Stimulated activated CD8-positive, alpha-beta memory T cell treated with anti-CD3 and anti-CD28 coated beads, Interleukin-15, amount 100 ng/mL, for 24 hours (primary cell): ENCODE data around the gene TLK1.
"Not testable (repeated sequence)": the region's sequence is repeated elsewhere in the genome, so short reads cannot be mapped to it uniquely, and the experiment has no call there.

ENCODE experiments used
- DNase-seq: peaks from one replicate; pipeline ENCODE4 v3.0.0-alpha.2; 2020; ENCODE audit warnings: low read depth

The TLK1 gene

DNA sequence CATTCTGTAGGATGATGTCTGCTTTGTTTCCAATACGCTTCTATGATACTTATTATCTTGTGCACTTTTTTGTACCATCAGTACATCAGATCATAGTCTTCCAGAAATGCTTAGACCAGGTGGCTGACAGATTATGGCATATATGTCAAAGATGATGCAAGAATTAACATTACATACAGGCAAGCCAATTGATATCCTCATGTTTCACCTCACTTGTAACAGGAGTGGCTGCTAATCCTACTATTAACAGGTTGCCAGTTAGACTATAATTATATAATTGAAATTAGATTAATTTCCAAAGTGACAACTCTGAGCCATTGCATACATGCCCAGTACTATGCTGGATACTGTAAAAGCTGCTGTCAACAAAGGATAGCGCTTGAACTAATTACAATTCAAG, 77.2 kb downstream of the TLK1 start:
- no peak for DNase-seq

DNA sequence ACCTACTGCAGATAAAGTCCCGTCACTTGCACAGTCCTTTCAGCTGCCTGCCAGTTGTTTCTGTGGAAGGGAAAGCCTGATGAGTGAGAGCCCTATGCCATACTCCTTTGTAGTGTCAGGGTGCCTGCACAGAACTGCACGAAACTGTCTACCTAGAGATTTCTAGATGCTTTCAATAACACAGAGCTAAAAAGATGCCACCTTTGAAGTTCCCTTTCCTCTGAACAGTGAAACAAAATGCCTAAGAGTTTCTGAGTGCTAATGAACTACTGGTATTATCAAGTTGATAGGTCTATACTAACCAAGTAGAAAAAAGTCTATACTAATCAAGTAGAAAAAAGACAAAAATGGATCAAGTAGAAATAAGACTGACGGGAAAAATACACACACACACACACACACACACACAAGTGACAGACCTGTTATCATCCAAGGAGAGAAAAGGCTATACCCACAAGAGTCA, 79.0 kb downstream of the TLK1 start:
- DNase-seq = no peak

DNA sequence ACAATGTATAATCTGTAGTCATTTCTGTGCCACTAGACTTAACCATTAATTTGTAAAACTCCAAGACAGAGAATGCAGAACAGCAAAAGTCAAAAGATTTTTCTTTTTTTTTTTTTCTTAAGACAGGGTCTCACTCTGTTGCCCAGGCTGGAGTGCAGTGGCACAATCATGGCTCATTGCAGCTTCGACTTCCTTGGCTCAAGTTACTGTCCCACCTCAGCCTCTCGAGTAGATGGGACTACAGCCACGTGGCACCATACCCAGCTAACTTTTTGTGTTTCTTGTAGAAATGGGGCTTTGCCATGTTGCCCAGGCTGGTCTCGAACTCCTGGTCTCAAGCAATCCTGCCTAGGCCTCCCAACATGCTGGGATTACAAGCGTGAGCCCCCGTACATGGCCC, 80.1 kb downstream of the TLK1 start:
- no peak for DNase-seq

DNA sequence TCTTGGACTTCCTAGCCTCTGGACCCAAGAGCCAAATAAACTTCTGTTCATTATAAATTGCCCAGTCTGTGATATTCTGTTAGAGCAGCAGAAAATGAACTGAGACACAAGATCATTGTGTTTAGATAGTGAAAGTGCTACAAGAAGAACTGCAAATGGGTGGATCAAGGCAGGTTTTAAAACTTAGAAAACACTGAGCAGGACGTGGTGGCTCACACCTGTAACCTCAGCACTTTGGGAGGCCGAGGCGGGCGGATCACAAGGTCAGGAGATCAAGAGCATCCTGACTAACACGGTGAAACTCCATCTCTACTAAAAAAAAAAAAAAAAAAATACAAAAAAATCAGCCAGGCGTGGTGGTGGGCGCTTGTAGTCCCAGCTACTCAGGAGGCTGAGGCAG, 84.3 kb downstream of the TLK1 start:
- not testable (repeated sequence) for DNase-seq

DNA sequence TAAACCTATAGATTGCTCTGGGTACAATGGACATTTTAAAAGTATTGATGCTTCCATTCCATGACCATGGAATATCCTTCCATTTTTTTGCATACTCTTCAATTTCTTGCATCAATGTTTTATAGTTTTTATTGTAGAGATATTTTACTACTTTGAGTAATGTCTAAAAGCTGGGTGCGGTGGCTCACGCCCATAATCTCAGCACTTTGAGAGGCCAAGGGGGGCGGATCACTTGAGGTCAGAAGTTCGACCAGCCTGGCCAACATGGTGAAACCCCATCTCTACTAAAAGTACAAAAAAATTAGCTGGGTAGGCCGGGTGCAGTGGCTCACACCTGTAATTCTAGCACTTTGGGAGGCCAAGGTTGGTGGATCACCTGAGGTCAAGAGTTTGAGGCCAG, 88.5 kb downstream of the TLK1 start:
- no peak for DNase-seq

DNA sequence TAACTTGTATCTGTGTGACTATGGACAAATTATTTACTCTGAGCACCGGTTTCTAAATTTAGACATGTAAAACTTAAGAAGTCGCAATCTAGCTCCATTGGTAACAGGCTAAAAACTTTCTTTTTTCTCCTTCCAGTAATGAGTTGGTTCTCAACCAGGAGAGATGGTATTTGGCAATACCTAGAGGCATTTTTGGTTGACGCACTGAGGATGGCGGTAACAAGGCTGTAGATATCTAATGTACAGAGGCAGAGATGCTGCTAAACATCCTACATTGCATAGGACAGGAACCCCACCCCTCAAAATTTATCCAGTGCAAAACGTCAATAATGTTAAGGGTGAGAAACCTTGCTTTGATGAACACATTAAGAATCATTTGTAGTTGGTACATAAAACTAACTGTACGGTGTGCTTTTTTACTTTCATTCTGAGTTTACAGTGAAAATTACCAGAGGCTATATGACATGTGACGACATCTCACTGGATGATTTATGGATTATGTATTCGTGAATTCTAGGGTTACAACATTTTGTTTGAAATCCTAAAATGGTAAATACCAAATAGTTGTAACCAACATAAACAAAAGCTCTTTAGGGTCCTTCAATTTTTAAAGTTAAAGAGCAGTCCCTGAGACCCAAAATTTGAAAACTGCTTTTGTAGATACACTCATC, 91.3 kb downstream of the TLK1 start:
- DNase-seq = no peak

DNA sequence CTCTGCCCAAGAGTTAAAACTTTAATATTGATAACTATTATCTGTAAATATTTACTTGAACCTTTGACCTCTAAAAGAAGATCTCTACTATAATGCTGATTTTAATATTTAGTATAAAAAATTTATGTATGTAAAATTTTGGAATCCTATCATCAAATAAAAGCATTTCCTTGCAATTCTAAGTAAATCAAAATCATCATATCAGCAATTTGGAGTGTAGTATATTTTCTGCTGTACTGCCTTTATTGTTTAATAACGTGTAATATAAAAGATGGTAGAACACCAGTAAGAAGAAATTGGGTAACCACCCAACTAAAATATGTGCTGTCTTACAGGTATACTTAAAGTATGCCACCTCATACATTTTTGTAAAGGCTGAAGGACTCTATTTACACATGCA, 94.6 kb downstream of the TLK1 start:
- DNase-seq = no peak

DNA sequence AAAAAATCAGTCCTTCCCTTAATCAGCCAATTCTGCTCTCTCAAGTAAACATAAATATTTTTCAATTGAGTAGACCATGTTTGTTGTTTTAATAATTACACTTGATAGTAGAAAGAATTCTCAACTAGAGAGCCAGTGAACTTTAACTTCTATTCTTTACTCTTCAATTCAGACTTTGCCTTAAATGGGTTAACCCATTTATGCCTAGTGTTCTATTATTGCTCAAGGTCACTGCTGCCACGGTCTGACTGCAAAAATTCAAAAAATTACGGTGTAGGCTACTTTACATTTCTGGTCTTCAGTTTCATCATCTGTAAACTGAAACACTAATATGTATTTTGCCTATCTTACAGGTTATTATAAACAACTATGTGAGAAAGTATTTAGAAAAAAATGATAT, 103.1 kb downstream of the TLK1 start:
- no peak for DNase-seq

DNA sequence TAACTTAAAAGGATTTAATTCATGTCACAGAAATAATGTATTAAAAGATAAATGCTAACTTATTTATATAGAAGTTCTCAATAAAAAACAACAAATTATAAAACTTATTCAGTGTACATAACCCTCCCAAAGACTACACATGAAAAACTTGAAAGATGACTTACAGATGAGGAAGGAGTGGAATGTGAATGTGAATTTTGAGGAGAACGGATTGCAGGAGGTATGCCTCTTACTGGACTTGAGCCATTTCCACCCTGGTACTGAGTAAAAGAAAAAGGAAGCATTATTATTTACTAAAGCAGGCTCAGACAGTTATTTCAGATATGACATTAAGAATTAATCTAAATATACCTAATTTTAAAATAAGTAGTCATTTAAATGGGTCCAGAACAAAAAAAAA, 104.4 kb downstream of the TLK1 start:
- DNase-seq = no peak

DNA sequence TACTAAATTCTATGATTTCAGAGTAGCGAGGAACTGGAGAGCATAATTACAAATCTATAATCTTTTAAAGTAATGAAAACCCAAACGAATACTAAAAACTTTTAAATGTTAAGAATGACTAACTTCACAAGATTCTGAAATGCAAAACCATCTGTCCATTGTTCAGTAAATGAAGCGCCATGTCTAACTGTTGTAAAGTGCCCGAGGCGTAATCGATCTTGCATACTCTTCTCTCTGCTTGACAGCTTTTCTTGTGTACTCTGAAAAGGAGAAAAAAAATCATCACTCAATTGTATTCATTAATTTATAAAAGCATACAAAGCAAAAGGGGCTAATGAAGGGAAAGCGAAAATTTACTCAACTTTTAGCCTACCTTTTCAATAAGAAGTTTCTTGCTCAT, 111.0 kb downstream of the TLK1 start:
- DNase-seq = no peak

DNA sequence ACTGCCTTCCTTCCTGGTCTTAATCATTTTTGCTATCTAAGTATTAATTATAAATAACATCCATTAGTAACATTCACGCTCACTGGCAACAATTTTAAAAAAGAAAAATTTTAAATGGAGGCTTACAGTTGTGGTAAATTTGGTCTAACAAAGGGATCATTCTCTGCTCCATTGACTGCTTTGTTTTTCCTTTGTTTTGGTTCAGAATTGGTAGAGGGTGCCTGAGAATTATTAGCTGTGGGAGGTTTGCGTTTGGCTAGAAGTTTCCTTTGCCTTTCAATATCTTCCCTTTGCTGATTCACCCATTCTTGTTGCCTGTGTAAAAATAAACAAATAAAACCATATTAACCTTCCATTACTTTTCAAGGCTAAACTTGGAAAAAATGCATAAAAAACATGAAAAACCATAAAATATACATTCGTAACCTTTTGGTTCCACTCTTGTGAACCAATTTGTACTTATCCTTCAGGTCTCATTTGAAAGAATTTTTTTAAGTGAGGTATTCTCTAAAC, 114.6 kb downstream of the TLK1 start:
- no peak for DNase-seq

DNA sequence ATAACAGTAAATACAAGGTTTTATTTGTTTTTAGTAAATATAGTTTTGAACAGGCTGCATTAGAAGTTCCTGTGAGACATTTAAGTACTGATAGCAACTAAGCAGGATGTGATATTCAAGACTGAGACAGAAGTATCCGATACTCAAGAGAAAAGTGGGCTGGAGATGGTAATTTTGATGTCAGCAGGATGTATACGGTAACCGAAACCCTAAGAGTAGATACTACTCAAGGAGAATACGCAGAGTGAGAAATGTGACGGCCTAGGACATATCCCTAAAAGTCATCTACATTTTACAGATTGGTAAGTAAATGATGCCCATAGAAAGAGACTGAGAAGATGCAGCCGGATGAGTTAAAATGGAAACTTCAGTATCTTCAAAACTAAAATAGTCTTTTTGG, 116.3 kb downstream of the TLK1 start:
- no peak for DNase-seq

DNA sequence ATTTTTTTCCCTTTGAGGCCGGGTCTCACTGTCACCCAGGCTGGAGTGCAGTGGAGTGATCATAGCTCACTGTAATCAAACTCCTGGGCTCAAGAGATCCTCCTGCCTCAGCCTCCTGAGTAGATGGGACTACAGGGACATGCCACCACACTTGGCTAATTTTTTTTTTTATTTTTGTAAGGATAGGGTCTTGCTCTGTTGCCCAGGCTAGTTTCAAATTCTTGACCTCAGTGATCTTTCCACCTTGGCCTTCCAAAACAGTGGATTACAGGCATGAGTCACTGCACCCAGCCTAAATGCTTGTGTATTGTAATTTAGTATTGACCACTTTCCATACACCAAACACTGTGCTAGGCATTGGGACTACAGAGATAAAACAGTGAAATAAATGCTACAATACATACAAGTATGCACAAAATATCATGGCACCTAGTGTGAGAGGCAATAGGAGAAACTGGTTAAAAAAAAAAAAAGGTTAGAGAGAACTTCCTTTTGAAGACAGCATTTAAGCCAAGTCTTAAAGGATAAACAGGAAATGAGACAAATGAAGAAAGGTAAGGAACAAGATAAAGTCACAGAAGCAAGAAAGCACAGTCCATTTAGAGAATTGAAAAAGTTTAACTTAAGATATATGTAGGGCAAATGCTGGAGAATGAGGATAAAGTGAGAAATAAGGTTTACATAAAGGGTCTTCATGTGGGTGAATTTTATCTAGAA, 118.3 kb downstream of the TLK1 start:
- DNase-seq = no peak

DNA sequence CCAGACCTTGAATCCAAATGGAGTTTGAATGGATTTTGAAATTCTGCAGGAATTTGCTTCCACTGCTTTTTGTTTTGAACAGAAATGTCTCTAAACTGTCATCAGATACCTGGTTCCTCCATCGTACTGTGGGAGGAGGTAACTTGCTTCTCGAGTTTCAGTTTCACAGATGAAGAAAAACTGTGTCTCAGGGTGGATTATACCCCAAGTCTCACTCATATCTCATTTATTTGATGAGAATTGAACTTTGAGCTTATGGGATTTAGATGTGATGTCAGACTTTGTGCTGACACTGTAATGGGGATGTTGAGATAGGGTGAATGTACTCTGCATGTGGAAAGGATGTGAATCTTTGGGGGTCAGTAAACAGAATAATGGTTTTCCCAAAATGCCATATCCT, 124.2 kb downstream of the TLK1 start:
- no peak for DNase-seq

DNA sequence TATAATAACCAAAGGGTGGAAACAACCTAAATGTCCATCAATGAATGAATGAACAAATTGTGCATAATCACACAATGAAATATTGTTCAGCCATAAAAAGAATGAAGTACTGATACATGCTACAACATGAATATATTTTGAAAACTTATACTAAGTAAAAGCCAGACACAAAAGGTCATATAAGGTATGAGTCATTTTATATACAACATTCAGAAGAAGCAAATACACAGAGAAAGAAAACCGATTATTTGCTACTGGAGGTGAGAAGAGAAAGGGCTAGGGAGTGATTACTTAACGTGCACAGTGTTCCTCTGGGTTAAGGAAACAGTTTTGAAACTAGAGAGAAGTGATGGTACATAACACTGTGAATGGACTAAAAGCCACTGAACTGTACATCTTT, 126.4 kb downstream of the TLK1 start:
- no peak for DNase-seq

DNA sequence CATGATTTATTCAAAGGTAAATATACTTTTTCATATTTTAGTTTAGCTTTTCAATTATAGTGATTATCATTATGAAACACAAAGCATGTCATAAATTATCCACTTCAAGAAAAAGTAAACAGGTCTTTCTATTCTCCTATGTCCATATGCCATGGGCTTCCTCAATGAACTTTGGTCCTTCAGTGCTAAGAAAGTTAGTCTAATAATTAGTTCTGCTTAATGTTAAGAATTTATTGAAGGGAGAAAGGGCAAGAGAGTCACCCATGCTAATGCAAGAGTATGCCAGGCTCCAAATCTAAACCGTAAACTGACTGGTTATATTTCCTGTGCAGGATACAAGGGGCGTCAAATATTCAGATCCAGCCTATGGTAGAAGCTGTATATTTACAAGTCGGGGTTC, 135.5 kb downstream of the TLK1 start:
- DNase-seq = no peak

DNA sequence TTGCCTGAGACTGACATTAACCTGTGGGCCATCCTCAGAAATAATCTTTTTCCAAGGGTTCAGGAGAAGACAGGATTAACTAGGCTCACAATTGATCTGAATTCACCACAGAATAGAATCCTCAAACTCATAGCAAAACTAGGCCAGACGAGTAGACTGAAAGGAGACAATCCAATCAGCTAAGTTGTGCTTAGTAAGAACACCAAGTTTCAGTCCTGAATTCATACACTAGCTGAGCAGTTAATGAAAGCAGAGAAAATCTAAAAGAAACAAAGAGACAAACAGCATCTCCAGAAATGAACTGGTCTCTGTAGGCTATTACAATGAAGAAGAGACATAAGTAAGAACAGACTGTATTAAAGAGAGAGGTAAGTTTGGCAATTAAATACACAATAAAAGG, 142.2 kb downstream of the TLK1 start:
- DNase-seq = no peak

DNA sequence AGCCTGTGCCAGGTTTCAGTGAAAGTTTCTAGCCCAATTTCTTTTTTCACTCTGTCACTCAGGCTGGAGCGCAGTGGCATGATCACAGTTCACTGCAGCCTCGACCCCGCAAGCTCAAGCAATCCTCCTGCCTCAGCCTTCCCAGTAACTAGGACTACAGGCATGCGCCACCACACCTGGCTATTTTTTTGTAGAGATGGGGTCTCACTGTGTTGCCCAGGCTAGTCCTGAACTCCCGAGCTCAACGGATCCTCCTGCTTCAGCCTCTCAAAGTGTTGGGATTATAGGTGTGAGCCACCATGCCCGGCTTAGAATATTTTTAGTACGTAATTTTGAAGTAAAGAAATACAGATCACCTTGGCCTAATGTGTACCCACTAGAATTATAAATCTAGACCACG, 144.6 kb downstream of the TLK1 start:
- DNase-seq = no peak

DNA sequence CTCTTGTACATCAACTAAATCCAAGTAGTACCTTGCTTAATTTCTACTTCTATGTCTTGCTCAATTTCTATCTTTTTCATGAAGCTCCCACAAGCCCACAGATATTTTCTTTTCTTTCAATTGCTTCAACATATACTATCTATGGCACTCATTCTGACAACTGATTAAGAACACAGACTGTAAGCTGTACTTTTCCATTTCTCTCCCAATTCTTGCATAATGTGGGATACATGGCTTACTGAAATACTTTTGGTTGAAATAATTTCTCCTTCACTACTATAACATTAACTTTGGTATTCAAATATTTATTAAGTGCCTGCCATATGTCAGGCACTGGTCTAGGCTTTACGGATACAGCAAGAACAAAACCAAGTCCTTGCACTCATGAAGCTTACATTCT, 146.8 kb downstream of the TLK1 start:
- DNase-seq = no peak

DNA sequence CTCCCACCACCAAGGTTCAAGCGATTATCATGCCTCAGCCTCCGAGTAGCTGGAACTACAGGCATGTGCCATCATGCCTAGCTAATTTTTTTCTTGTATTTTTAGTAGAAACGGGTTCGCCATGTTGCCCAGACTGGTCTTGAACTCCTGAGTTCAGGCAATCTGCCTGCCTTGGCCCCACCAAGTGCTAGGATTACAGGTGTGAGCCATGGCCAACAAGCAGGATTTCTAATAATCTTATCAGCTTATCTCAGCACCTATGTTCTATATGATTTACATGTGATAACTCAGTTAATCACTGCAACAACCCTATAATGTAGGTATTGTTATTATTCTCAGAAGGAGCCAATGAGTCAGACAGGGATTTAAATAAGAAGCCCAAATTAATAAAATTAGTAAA, 151.3 kb downstream of the TLK1 start:
- no peak for DNase-seq

DNA sequence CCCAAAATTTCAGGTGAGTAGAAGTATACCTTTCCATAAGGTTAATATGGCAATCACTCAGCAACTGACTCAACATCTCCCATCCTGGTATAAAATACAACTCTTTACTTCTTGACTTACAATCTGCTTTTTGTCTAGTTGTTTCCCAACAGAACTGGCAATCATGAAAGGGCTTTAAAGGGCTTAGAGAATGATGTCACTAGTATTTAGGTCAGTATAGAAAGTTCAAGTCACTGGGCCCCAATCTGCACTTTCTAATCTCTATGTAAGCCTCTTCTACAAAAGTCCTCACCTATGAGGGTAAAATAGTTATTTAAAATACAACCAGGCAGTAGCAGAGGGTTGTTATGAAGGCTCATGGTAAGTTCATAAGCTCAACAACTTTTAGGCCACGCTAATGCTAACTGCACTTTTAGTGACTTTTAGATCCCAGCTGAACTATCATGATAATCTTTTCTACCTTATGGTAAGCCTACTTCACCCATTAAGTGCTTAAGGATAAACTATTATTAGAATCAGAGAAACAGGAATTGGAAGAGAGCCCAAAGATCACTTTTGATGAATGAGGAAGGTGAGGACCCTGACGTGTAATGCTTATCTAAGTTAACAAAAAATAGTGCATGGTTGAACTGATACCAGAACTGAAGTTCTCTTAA, 152.0 kb downstream of the TLK1 start:
- DNase-seq = no peak

DNA sequence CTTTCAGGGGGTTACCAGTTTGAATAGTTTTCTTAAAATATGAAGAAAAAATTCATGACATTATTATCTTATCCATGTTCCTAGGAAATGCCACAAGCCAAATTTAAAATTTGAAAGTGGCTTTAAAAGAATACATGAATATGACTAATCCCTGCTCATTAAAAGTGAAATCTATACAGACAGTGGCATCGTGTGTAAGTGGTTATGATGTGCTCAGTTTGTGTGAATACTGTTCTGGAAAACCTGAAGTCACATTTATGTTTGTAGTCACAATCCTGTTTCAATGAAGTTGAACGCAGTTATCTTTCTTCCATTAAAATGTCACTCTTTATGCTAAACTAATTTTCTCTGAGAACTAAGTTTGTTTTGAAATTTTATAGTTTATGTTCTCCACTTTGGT, 155.9 kb downstream of the TLK1 start:
- DNase-seq = no peak

DNA sequence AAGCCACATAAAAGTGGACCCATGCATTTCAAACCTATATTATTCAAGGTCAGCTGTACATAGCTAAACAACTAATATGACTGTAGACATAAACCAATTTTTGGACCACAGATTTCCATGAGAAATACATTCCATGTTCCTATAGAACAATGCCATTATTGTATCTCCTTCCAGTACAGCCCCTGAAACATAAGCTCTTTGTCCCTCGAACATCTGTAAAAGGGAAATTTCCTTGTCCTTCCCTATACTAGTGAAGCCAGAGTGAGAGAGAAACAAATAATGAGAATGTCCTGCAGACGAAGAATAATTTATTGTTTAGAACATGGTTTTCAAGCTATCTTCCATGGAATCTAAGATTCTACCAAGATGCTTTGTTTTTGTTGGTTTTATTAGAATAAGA, 156.3 kb downstream of the TLK1 start:
- DNase-seq = no peak
